H9 (cell line): ENCODE data around the gene ZMIZ1. TPM values are rescaled to one million over a fixed set of nuclear protein-coding genes. Genes with fewer than 3 reads are reported as not detected.

Experiments used
- DNase-seq: peaks from one replicate; pipeline ENCODE4 v3.0.0-alpha.2; 2017
- H2AFZ ChIP-seq: one replicate; pipeline ENCODE4 v1.6.1; 2013; ENCODE audit warnings: mild to moderate bottlenecking, low read length, control low read depth, moderate library complexity
- H2AK5ac ChIP-seq: 2 replicates; pipeline ENCODE4 v1.6.1; 2013; ENCODE audit warnings: low read length, control low read depth, mixed read lengths; ENCODE audit not compliant: insufficient read length
- H2BK120ac ChIP-seq: one replicate; pipeline ENCODE4 v1.6.1; 2013; ENCODE audit warnings: low read depth, mild to moderate bottlenecking, low read length, control low read depth, inconsistent platforms; ENCODE audit not compliant: poor library complexity, severe bottlenecking
- H2BK12ac ChIP-seq: 2 replicates; pipeline ENCODE4 v1.6.1; 2013; ENCODE audit warnings: low read length, control low read depth, mixed read lengths, low read depth; ENCODE audit not compliant: insufficient read length
- H2BK15ac ChIP-seq: 2 replicates; pipeline ENCODE4 v1.6.1; 2013; ENCODE audit warnings: low read depth, low read length, control low read depth
- H2BK20ac ChIP-seq: one replicate; pipeline ENCODE4 v1.6.1; 2013; ENCODE audit warnings: low read depth, mild to moderate bottlenecking, low read length, control low read depth, inconsistent platforms; ENCODE audit not compliant: poor library complexity, severe bottlenecking
- H2BK5ac ChIP-seq: 2 replicates; pipeline ENCODE4 v1.6.1; 2013; ENCODE audit warnings: low read length, control low read depth, mixed read lengths; ENCODE audit not compliant: insufficient read length
- H3K14ac ChIP-seq: 2 replicates; pipeline ENCODE4 v1.6.1; 2013; ENCODE audit warnings: low read length, control low read depth; ENCODE audit not compliant: insufficient read depth
- H3K18ac ChIP-seq: 2 replicates; pipeline ENCODE4 v1.6.1; 2013; ENCODE audit warnings: low read depth, mild to moderate bottlenecking, mixed read lengths, low read length, control low read depth; ENCODE audit not compliant: insufficient read length
- H3K23ac ChIP-seq: 2 replicates; pipeline ENCODE4 v1.6.1; 2013; ENCODE audit warnings: low read length, control low read depth, mixed read lengths, low read depth; ENCODE audit not compliant: insufficient read length
- H3K23me2 ChIP-seq: 2 replicates; pipeline ENCODE4 v1.6.1; 2013; ENCODE audit warnings: low read depth, mild to moderate bottlenecking, mixed read lengths, low read length, control low read depth; ENCODE audit not compliant: insufficient read length, poor library complexity, severe bottlenecking
- H3K27ac ChIP-seq: 2 replicates; pipeline ENCODE4 v1.5.1; 2013; ENCODE audit warnings: low read length, control low read depth, mixed read lengths, low read depth; ENCODE audit not compliant: insufficient read length
- H3K27me3 ChIP-seq: 2 replicates; pipeline ENCODE4 v1.6.1; 2013; ENCODE audit warnings: low read length, control low read depth, inconsistent platforms; ENCODE audit not compliant: insufficient read depth
- H3K4ac ChIP-seq: 2 replicates; pipeline ENCODE4 v1.6.1; 2013; ENCODE audit warnings: low read depth, mild to moderate bottlenecking, control low read depth, inconsistent platforms, low read length, moderate library complexity
- H3K4me1 ChIP-seq: 2 replicates; pipeline ENCODE4 v1.6.1; 2013; ENCODE audit warnings: low read length, control low read depth, inconsistent platforms; ENCODE audit not compliant: insufficient read depth
- H3K4me2 ChIP-seq: 2 replicates; pipeline ENCODE4 v1.6.1; 2013; ENCODE audit warnings: low read length, control low read depth, mixed read lengths; ENCODE audit not compliant: insufficient read length, insufficient read depth
- H3K56ac ChIP-seq: 2 replicates; pipeline ENCODE4 v1.6.1; 2013; ENCODE audit warnings: low read depth, mild to moderate bottlenecking, mixed read lengths, low read length, control low read depth; ENCODE audit not compliant: insufficient read length
- H3K79me1 ChIP-seq: 2 replicates; pipeline ENCODE4 v1.6.1; 2013; ENCODE audit warnings: low read depth, mild to moderate bottlenecking, moderate library complexity, low read length, control low read depth, inconsistent platforms; ENCODE audit not compliant: insufficient read depth, poor library complexity, severe bottlenecking
- H3K79me2 ChIP-seq: 2 replicates; pipeline ENCODE4 v1.6.1; 2013; ENCODE audit warnings: low read length, control low read depth, inconsistent platforms; ENCODE audit not compliant: insufficient read depth
- H3K9ac ChIP-seq: 2 replicates; pipeline ENCODE4 v1.6.1; 2013; ENCODE audit warnings: low read length, control low read depth, mixed read lengths; ENCODE audit not compliant: insufficient read length; ENCODE audit errors: extremely low read depth
- H3K9me3 ChIP-seq: one replicate; pipeline ENCODE4 v1.6.1; 2013; ENCODE audit warnings: low read depth, low read length, inconsistent platforms; ENCODE audit not compliant: control insufficient read depth
- H3T11ph ChIP-seq: one replicate; pipeline ENCODE4 v1.6.1; 2013; ENCODE audit warnings: mild to moderate bottlenecking, low read length, control low read depth, inconsistent platforms
- H4K20me1 ChIP-seq: one replicate; pipeline ENCODE4 v1.6.1; 2013; ENCODE audit not compliant: control insufficient read depth, insufficient read length, insufficient read depth
- H4K5ac ChIP-seq: 2 replicates; pipeline ENCODE4 v1.6.1; 2013; ENCODE audit warnings: low read depth, mild to moderate bottlenecking, mixed read lengths, low read length, control low read depth; ENCODE audit not compliant: insufficient read length
- H4K8ac ChIP-seq: replicated peaks from 2 replicates; pipeline ENCODE4 v1.6.1; 2013; ENCODE audit warnings: low read length, control low read depth, mixed read lengths, low read depth; ENCODE audit not compliant: insufficient read length
- H4K91ac ChIP-seq: 2 replicates; pipeline ENCODE4 v1.6.1; 2013; ENCODE audit warnings: low read depth, mild to moderate bottlenecking, moderate library complexity, mixed read lengths, low read length, control low read depth; ENCODE audit not compliant: insufficient read length
- H3K27ac Mint-ChIP-seq, 3 experiments: 2 replicates in 2 of 3; 3 replicates in 1 of 3; pipeline ENCODE4 v1.8.0; 2020 to 2021; ENCODE audit warnings: mixed read lengths in 3 of 3, mild to moderate bottlenecking in 1 of 3, moderate library complexity in 1 of 3
- H3K27me3 Mint-ChIP-seq: 2 replicates; pipeline ENCODE4 v1.8.0; 2021; ENCODE audit warnings: low read depth, mild to moderate bottlenecking, moderate library complexity, mixed read lengths
- H3K36me3 Mint-ChIP-seq, 3 experiments: 2 replicates in 2 of 3; 3 replicates in 1 of 3; pipeline ENCODE4 v1.8.0; 2020 to 2021; ENCODE audit warnings: low read depth in 3 of 3, mixed read lengths in 3 of 3; ENCODE audit not compliant: insufficient read depth in 1 of 3
- H3K4me1 Mint-ChIP-seq, 2 experiments: 2 replicates each; pipeline ENCODE4 v1.8.0; 2020; ENCODE audit warnings: mixed read lengths in 2 of 2
- H3K4me3 Mint-ChIP-seq, 2 experiments: 2 replicates in 1 of 2; 3 replicates in 1 of 2; pipeline ENCODE4 v1.8.0; 2020 to 2021; ENCODE audit warnings: mild to moderate bottlenecking in 2 of 2, mixed read lengths in 2 of 2, moderate library complexity in 1 of 2
- H3K9me3 Mint-ChIP-seq, 2 experiments: 2 replicates in 1 of 2; 3 replicates in 1 of 2; pipeline ENCODE4 v1.8.0; 2020; ENCODE audit warnings: mild to moderate bottlenecking in 2 of 2, mixed read lengths in 2 of 2, moderate library complexity in 1 of 2
- WGBS: extraction: QIAGEN DNeasy Blood & Tissue Kit; methylation state at CpG from one replicate; pipeline ENCODE4 v1.1.7; 2013; ENCODE audit warnings: missing lambda C conversion rate, low lambda C conversion rate, mixed read lengths; ENCODE audit not compliant: insufficient read length; ENCODE audit errors: extremely low coverage; 5-methylcytosine and 5-hydroxymethylcytosine counted together
- total RNA-seq: library from RNA; stranded (reverse); gene quantifications from 2 replicates; pipeline ENCODE4 v1.2.1, GENCODE V29; 2021
- TF ChIP-seq, protein P1 (sequence below): fragments of 200-600 bp; sonication (generic); conservative IDR thresholded peaks from 3 replicates; pipeline ENCODE4 v1.8.0; 2021; ENCODE audit warnings: antibody characterized with exemption, mild to moderate bottlenecking

ZMIZ1 gene
- total RNA-seq, 1 experiment from 2014 or later, result 36.9 TPM

DNA sequence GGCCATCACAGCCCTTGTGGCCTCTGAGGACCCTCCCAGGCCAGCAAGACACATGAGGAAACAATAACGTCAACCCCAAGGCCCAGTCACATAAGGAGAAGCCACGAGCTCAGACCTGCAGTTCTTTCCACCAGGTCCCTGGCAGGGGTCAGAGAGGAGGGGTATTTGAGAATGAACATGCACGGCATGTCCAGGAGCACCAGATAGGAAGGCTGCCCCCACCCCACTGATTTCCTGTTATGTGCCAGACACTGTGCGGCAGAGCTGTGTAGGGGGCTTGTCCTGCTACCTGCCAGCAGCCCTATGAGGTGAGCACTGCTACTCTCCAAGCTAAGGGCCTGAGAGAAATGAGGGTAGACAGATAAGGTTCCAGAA is 40.7 kb upstream of the ZMIZ1 start:
- TF ChIP-seq, protein P1, sequence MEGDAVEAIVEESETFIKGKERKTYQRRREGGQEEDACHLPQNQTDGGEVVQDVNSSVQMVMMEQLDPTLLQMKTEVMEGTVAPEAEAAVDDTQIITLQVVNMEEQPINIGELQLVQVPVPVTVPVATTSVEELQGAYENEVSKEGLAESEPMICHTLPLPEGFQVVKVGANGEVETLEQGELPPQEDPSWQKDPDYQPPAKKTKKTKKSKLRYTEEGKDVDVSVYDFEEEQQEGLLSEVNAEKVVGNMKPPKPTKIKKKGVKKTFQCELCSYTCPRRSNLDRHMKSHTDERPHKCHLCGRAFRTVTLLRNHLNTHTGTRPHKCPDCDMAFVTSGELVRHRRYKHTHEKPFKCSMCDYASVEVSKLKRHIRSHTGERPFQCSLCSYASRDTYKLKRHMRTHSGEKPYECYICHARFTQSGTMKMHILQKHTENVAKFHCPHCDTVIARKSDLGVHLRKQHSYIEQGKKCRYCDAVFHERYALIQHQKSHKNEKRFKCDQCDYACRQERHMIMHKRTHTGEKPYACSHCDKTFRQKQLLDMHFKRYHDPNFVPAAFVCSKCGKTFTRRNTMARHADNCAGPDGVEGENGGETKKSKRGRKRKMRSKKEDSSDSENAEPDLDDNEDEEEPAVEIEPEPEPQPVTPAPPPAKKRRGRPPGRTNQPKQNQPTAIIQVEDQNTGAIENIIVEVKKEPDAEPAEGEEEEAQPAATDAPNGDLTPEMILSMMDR, result no peak
- H3K27ac ChIP-seq, result no peak overlapping the region
- no peak overlapping the region for H3K18ac ChIP-seq
- peaks cover 3% of the 10 kb centered on the region for H4K20me1 ChIP-seq
- no peak overlapping the region for H4K91ac ChIP-seq
- peaks cover 6% of the 10 kb centered on the region; the same call in 1 of the 2 replicates for H3K27me3 Mint-ChIP-seq
- H3K9ac ChIP-seq, result no peak overlapping the region
- H3K4me2 ChIP-seq, result no peak overlapping the region
- H3K9me3 Mint-ChIP-seq, result no peaks in the 10 kb centered on the region; a peak in 1 of 5 replicates
- no peak overlapping the region; a peak in 1 of 5 replicates for H3K4me3 Mint-ChIP-seq
- H2BK12ac ChIP-seq, result no peak overlapping the region
- H4K5ac ChIP-seq, result no peak overlapping the region
- no peaks in the 10 kb centered on the region for H3K4me1 ChIP-seq
- no peak overlapping the region for H3T11ph ChIP-seq
- H3K4ac ChIP-seq, result no peak overlapping the region
- no peak overlapping the region for H2BK15ac ChIP-seq
- no peak overlapping the region for H2BK20ac ChIP-seq
- H3K23me2 ChIP-seq, result no peaks in the 10 kb centered on the region
- H3K79me2 ChIP-seq, result no peaks in the 10 kb centered on the region
- no peak overlapping the region for H2BK120ac ChIP-seq
- H3K56ac ChIP-seq, result no peak overlapping the region
- no peak overlapping the region for H2AK5ac ChIP-seq
- H2BK5ac ChIP-seq, result no peak overlapping the region
- H2AFZ ChIP-seq, result no peak overlapping the region
- WGBS, result no CpG with 5 or more reads among the region's 4 CpGs
- H3K9me3 ChIP-seq, result no peaks in the 10 kb centered on the region
- H3K36me3 Mint-ChIP-seq, result no peaks in the 10 kb centered on the region
- no peak overlapping the region for H3K23ac ChIP-seq
- no peaks in the 10 kb centered on the region for H3K79me1 ChIP-seq
- DNase-seq, result no peak
- peaks cover 4 to 10% of the 10 kb centered on the region in 2 experiments for H3K4me1 Mint-ChIP-seq
- H4K8ac ChIP-seq, result no peak overlapping the region
- no peak overlapping the region for H3K14ac ChIP-seq
- H3K27me3 ChIP-seq, result no peaks in the 10 kb centered on the region
- no peak overlapping the region for H3K27ac Mint-ChIP-seq
